ENCODE data around the gene CSH2.
"Not testable (repeated sequence)": the region's sequence is repeated elsewhere in the genome, so short reads cannot be mapped to it uniquely, and the experiment has no call there.

CSH2 gene

GRCh38 chr17:63873577-63873976, at the start of gene CSH2:
CSH2 (minus strand) TSS chr17:63873677; CDS start chr17:63873614, 63 bp downstream.
- DNase-seq: not testable (repeated sequence)

- not testable (repeated sequence) for DNase-seq
Measured at GRCh38 chr17:63922402-63922801, 48.9 kb upstream of the CSH2 start.

GRCh38 chr17:63920779-63921178, 47.3 kb upstream of the CSH2 start:
- DNase-seq: not testable (repeated sequence)

GRCh38 chr17:63920050-63920449, 46.6 kb upstream of the CSH2 start:
- not testable (repeated sequence) for DNase-seq

GRCh38 chr17:63919311-63919723, 45.8 kb upstream of the CSH2 start:
- no peak for DNase-seq

GRCh38 chr17:63918789-63919305, 45.4 kb upstream of the CSH2 start, which contains the start of gene GH1:
GH1 (minus strand) TSS chr17:63918839; CDS start chr17:63918776, 63 bp downstream.
- not testable (repeated sequence) for DNase-seq

GRCh38 chr17:63918305-63918704, 44.8 kb upstream of the CSH2 start:
- DNase-seq: no peak

- DNase-seq: no peak
Measured at GRCh38 chr17:63917646-63918045, 44.2 kb upstream of the CSH2 start.

GRCh38 chr17:63917206-63917605, 43.7 kb upstream of the CSH2 start:
- DNase-seq: not testable (repeated sequence)

GRCh38 chr17:63916566-63917185, 43.2 kb upstream of the CSH2 start:
- no peak for DNase-seq

GRCh38 chr17:63915753-63916152, 42.3 kb upstream of the CSH2 start:
- not testable (repeated sequence) for DNase-seq

GRCh38 chr17:63914471-63914870, 41.0 kb upstream of the CSH2 start:
- DNase-seq: no peak

GRCh38 chr17:63911657-63912100, 38.2 kb upstream of the CSH2 start:
- DNase-seq: no peak

- no peak for DNase-seq
Measured at GRCh38 chr17:63911041-63911635, 37.7 kb upstream of the CSH2 start, which contains the start of gene CSHL1. CSHL1 (minus strand) TSS chr17:63911258; CDS start chr17:63911196, 62 bp downstream.

GRCh38 chr17:63910096-63910495, 36.6 kb upstream of the CSH2 start:
- no peak for DNase-seq

GRCh38 chr17:63909586-63909985, 36.1 kb upstream of the CSH2 start:
- not testable (repeated sequence) for DNase-seq

- not testable (repeated sequence) for DNase-seq
Measured at GRCh38 chr17:63907161-63907778, 33.8 kb upstream of the CSH2 start.

GRCh38 chr17:63904796-63905195, 31.3 kb upstream of the CSH2 start:
- DNase-seq: not testable (repeated sequence)

GRCh38 chr17:63903787-63904201, 30.3 kb upstream of the CSH2 start:
- not testable (repeated sequence) for DNase-seq

- DNase-seq: not testable (repeated sequence)
Measured at GRCh38 chr17:63901971-63902370, 28.5 kb upstream of the CSH2 start.

GRCh38 chr17:63898899-63899798, 25.7 kb upstream of the CSH2 start:
- not testable (repeated sequence) for DNase-seq
